ENCODE data around the gene APOBEC3F. TPM values are rescaled to one million over a fixed set of nuclear protein-coding genes. Genes with fewer than 3 reads are reported as not detected.
"Not testable (repeated sequence)": the region's sequence is repeated elsewhere in the genome, so short reads cannot be mapped to it uniquely, and the experiment has no call there.

The APOBEC3F gene
- total RNA-seq, 1 experiment from 2014 or later: 3.8 TPM

GRCh38 chr22:39026509-39027150, 14.0 kb upstream of the APOBEC3F start:
- no peak for DNase-seq (ENCODE audit: low read depth)

- DNase-seq (ENCODE audit: low read depth): no peak
These were observed 12.9 kb upstream of the APOBEC3F start for GRCh38 chr22:39027717-39028116.

GRCh38 chr22:39028281-39028680, 12.4 kb upstream of the APOBEC3F start:
- DNase-seq (ENCODE audit: low read depth): no peak

- DNase-seq (ENCODE audit: low read depth): no peak
These were observed 11.4 kb upstream of the APOBEC3F start for GRCh38 chr22:39029227-39029626.

- DNase-seq (ENCODE audit: low read depth): no peak
These were observed 10.0 kb upstream of the APOBEC3F start for GRCh38 chr22:39030705-39031104.

GRCh38 chr22:39031434-39032295, 9.0 kb upstream of the APOBEC3F start:
- not testable (repeated sequence) for DNase-seq (ENCODE audit: low read depth)

- DNase-seq (ENCODE audit: low read depth): not testable (repeated sequence)
These were observed 3.6 kb upstream of the APOBEC3F start for GRCh38 chr22:39037071-39037470.

GRCh38 chr22:39039306-39040126, 1.1 kb upstream of the APOBEC3F start:
- DNase-seq (ENCODE audit: low read depth): no peak

GRCh38 chr22:39040155-39040537, 518 bp upstream of the APOBEC3F start:
- not testable (repeated sequence) for DNase-seq (ENCODE audit: low read depth)

- no peak for DNase-seq (ENCODE audit: low read depth)
These were observed 1.2 kb downstream of the APOBEC3F start for GRCh38 chr22:39041908-39042307.

GRCh38 chr22:39043063-39043462, 2.4 kb downstream of the APOBEC3F start:
- DNase-seq (ENCODE audit: low read depth): not testable (repeated sequence)

- DNase-seq (ENCODE audit: low read depth): not testable (repeated sequence)
These were observed 4.5 kb downstream of the APOBEC3F start for GRCh38 chr22:39045136-39045535.

- DNase-seq (ENCODE audit: low read depth): not testable (repeated sequence)
These were observed 8.8 kb downstream of the APOBEC3F start for GRCh38 chr22:39049486-39049885.

- not testable (repeated sequence) for DNase-seq (ENCODE audit: low read depth)
These were observed 11.3 kb downstream of the APOBEC3F start for GRCh38 chr22:39051844-39052495.

GRCh38 chr22:39055658-39056057, 15.0 kb downstream of the APOBEC3F start:
- DNase-seq (ENCODE audit: low read depth): no peak

- not testable (repeated sequence) for DNase-seq (ENCODE audit: low read depth)
These were observed 20.6 kb downstream of the APOBEC3F start for GRCh38 chr22:39061290-39061689.

GRCh38 chr22:39061951-39062350, 21.3 kb downstream of the APOBEC3F start:
- not testable (repeated sequence) for DNase-seq (ENCODE audit: low read depth)

GRCh38 chr22:39063904-39064303, 23.2 kb downstream of the APOBEC3F start:
- DNase-seq (ENCODE audit: low read depth): not testable (repeated sequence)

- DNase-seq (ENCODE audit: low read depth): not testable (repeated sequence)
These were observed 26.0 kb downstream of the APOBEC3F start for GRCh38 chr22:39066442-39067276.

- DNase-seq (ENCODE audit: low read depth): no peak
These were observed 27.5 kb downstream of the APOBEC3F start for GRCh38 chr22:39068033-39068785.
